Measurements from ENCODE around the gene DLG2. TPM values are rescaled to one million over a fixed set of nuclear protein-coding genes. Genes with fewer than 3 reads are reported as not detected.

The DLG2 gene
- total RNA-seq, 1 donor from 2014 or later: 7.2 TPM

DNA sequence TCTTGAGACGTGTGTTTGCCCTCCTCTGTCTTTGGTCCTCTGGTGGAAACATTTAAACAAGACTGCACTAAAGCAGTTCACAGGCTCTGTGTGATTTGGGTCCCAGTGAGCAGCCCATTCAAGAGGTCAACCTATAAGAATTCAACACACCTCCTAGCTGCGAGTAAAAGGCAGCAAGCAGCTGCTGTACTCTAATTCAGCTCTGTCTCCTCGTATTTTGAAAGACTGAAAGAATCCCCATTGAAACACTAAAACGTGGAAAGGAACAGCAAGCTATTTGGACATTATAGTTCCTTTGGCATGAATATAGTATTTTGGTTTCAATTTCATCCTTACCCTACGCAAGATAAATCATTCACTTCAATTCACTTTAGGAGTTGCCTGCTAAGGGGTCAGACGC, 1046.7 kb downstream of the DLG2 start:
- TF ChIP-seq, protein P1, sequence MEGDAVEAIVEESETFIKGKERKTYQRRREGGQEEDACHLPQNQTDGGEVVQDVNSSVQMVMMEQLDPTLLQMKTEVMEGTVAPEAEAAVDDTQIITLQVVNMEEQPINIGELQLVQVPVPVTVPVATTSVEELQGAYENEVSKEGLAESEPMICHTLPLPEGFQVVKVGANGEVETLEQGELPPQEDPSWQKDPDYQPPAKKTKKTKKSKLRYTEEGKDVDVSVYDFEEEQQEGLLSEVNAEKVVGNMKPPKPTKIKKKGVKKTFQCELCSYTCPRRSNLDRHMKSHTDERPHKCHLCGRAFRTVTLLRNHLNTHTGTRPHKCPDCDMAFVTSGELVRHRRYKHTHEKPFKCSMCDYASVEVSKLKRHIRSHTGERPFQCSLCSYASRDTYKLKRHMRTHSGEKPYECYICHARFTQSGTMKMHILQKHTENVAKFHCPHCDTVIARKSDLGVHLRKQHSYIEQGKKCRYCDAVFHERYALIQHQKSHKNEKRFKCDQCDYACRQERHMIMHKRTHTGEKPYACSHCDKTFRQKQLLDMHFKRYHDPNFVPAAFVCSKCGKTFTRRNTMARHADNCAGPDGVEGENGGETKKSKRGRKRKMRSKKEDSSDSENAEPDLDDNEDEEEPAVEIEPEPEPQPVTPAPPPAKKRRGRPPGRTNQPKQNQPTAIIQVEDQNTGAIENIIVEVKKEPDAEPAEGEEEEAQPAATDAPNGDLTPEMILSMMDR (IDR thresholded peaks at IDR 0.05): no peak
- H3K27ac ChIP-seq: no peak overlapping the region
- no peaks in the 10 kb centered on the region for H3K4me1 ChIP-seq
- H3K9me3 ChIP-seq: no peaks in the 10 kb centered on the region
- no peaks in the 10 kb centered on the region for H3K27me3 ChIP-seq (ENCODE audit: low read depth)
- intact Hi-C loops (cut with DNase I): no loop called here
- DNase-seq (no peak), ATAC-seq (no peak)
- H3K36me3 ChIP-seq: no peaks in the 10 kb centered on the region
- H3K4me3 ChIP-seq: no peak overlapping the region

DNA sequence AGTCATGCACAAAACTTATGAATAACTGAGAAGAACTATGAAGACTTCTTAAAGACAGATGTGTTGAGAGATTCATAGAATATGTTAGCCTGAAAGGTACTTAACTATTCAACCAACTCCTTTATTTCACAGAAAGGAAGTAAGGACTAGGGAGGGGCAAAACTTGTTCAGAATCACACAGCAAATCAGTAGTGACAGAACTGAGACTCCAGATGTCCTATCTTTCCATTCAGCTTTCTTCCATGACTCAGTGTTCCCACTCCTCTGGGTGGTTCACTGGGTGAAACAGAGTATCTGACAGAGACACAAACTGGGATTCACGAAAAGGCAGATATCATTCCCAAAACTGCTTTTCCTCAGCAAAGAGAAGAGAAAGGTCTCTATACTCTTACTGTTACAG, 1053.3 kb downstream of the DLG2 start:
- H3K9me3 ChIP-seq: no peaks in the 10 kb centered on the region
- H3K36me3 ChIP-seq: no peaks in the 10 kb centered on the region
- no peaks in the 10 kb centered on the region for H3K4me1 ChIP-seq
- no peak overlapping the region for H3K4me3 ChIP-seq
- TF ChIP-seq, protein P1 (IDR thresholded peaks at IDR 0.05): no peak
- ATAC-seq (no peak), DNase-seq (no peak)
- H3K27ac ChIP-seq: no peak overlapping the region
- H3K27me3 ChIP-seq (ENCODE audit: low read depth): no peaks in the 10 kb centered on the region
- intact Hi-C loops (cut with DNase I): no loop called here

DNA sequence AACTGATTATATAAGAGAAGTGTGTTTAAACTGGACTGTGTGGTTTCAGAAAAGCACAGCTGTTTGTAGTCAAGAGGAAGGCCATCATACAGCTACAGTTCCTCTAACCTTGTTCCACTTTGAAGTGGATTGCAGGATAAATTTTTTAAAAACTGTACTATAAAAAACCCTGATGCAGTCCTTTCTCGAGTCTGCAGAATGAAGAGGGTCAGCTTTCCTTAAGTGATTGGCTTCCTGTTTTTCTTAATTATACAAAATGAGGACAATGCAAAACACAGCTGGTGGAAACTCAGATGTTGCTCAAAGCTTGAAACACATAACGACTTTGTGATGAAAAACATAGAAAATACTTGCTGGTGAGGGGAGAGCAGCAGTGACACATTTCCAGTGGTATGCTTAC, 1060.5 kb downstream of the DLG2 start:
- DNase-seq (no peak), ATAC-seq (no peak)
- Histone ChIP-seq H3K36me3 (no peaks in the 10 kb centered on the region), H3K4me3 (no peak overlapping the region), H3K27ac (no peak overlapping the region), H3K9me3 (no peaks in the 10 kb centered on the region), H3K27me3 (ENCODE audit: low read depth) (no peaks in the 10 kb centered on the region), H3K4me1 (no peaks in the 10 kb centered on the region)
- TF ChIP-seq, protein P1 (IDR thresholded peaks at IDR 0.05): no peak
- intact Hi-C loops (cut with DNase I): no loop called here

DNA sequence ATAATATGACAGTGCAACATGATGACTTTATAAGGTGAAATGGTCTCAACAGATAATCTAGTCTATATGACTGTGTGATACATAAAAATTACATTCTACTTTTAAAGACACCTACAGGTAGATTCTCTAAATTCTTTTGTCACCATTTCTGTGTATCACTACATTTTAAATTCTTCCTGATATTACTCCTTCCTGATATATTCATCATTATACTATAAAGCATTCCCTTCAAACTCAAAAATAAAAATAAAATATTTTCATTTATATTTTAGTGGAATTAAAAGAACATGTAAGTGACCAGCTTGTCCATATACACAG, 1062.3 kb downstream of the DLG2 start:
- intact Hi-C loops (cut with DNase I): no loop called here

DNA sequence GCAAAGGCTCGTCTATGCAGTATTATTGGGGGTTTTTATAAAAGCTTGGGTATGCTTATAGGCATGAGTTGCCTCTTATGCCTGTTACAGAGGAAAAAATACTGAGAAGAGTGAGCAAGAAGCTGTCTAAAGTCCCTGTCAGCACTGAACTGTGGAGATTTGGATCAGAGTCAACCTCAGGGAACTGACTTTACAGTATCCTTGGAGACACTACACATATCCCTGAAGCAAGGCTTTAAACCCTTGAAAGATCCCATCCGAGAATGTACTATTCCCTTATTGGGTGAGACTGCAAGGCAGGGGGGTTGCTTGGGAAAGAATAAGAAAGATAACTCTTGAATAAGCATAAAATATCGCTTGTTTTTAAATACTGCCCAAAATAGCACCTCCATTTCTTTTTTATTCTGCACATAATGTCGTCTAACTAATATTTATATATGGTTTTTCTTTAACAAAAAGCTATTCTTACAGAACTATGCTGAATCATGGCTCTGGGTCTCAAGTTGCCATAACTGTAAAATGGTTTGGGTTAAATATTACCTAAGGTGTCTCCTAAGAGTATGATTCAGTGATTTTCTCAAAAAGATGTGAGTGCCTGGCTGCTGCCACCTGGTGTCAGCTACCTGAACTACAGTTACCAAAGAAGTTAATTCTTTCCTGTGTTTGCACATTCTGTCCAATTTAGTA, 1062.8 kb downstream of the DLG2 start:
- no peaks in the 10 kb centered on the region for H3K4me1 ChIP-seq
- TF ChIP-seq, protein P1 (IDR thresholded peaks at IDR 0.05): peak; percentile 79
- H3K9me3 ChIP-seq: no peaks in the 10 kb centered on the region
- DNase-seq (no peak), ATAC-seq (peak; percentile 50 to 76)
- intact Hi-C loops (cut with DNase I): no loop called here
- no peak overlapping the region for H3K27ac ChIP-seq
- no peaks in the 10 kb centered on the region for H3K27me3 ChIP-seq (ENCODE audit: low read depth)
- H3K4me3 ChIP-seq: no peak overlapping the region
- no peaks in the 10 kb centered on the region for H3K36me3 ChIP-seq

More for the DNA sequence above, 1062.3 kb downstream of the DLG2 start:
- TF ChIP-seq, protein P1 (IDR thresholded peaks at IDR 0.05): no peak
- Histone ChIP-seq H3K4me1 (no peaks in the 10 kb centered on the region), H3K4me3 (no peak overlapping the region), H3K27me3 (ENCODE audit: low read depth) (no peaks in the 10 kb centered on the region), H3K27ac (no peak overlapping the region), H3K36me3 (no peaks in the 10 kb centered on the region), H3K9me3 (no peaks in the 10 kb centered on the region)
- no peak for ATAC-seq
- DNase-seq: no peak
